GM12878 (cell line): Measurements from ENCODE around the gene DTD1.

Experiments used
- CEBPB ChIP-seq, 2 experiments: fragments of 150-350 bp in 1 of 2; IDR thresholded peaks; 2 replicates each; pipeline ENCODE4 v1.6.1; 2012 to 2014; ENCODE audit warnings: low read depth in 2 of 2, low read length in 2 of 2, borderline replicate concordance in 1 of 2, inconsistent platforms in 1 of 2
- CTCF ChIP-seq, 3 experiments: IDR thresholded peaks in 2 of 3; conservative IDR thresholded peaks in 1 of 3; 2 replicates each; pipeline ENCODE4 v1.5.1; 2011; ENCODE audit warnings: low read depth in 3 of 3, low read length in 3 of 3, mild to moderate bottlenecking in 3 of 3, control low read depth in 2 of 3, moderate library complexity in 2 of 3, inconsistent platforms in 1 of 3, mixed read lengths in 1 of 3; ENCODE audit not compliant: control insufficient read depth in 2 of 3, insufficient read depth in 1 of 3; ENCODE audit errors: extremely low read depth in 1 of 3
- EZH2 ChIP-seq: IDR thresholded peaks from 2 replicates; pipeline ENCODE4 v1.6.1; 2012; ENCODE audit warnings: low read depth, mild to moderate bottlenecking, control low read depth, inconsistent platforms, low read length, borderline replicate concordance; ENCODE audit not compliant: control insufficient read depth
- HDAC6 ChIP-seq: fragments of 200-600 bp; sonication (generic); IDR thresholded peaks from one replicate; pipeline ENCODE4 v1.8.0; 2017; ENCODE audit warnings: antibody characterized with exemption; ENCODE audit not compliant: unreplicated experiment
- POLR2A ChIP-seq: IDR thresholded peaks from 2 replicates; pipeline ENCODE4 v1.6.1; 2011; ENCODE audit warnings: low read depth, mild to moderate bottlenecking, low read length
- SUZ12 ChIP-seq: fragments of 200-600 bp; sonication (generic); IDR thresholded peaks from one replicate; pipeline ENCODE4 v1.6.1; 2018; ENCODE audit warnings: antibody characterized with exemption, mild to moderate bottlenecking; ENCODE audit not compliant: unreplicated experiment
- USF2 ChIP-seq: IDR thresholded peaks from 2 replicates; pipeline ENCODE4 v1.6.1; 2011; ENCODE audit warnings: low read depth, low read length, improper control_type of control experiment, borderline replicate concordance
- YY1 ChIP-seq: IDR thresholded peaks from 2 replicates; pipeline ENCODE4 v1.6.1; 2011; ENCODE audit warnings: low read depth, mild to moderate bottlenecking, low read length

GRCh38 chr20:18669241-18670019, 81.6 kb downstream of the DTD1 start:
- TF ChIP-seq EZH2 (no peak), YY1 (no peak), CEBPB (IDR thresholded peaks at IDR 0.05; ENCODE audit: borderline replicate concordance in 1 of 2, low read depth in 2 of 2, low read length in 2 of 2) (no peak), SUZ12 (no peak), CTCF (IDR thresholded peaks at IDR 0.05 in 2 of 3, conservative IDR thresholded peaks at IDR 0.05 in 1 of 3; ENCODE audit: control insufficient read depth in 2 of 3, extremely low read depth in 1 of 3, insufficient read depth in 1 of 3, low read depth in 3 of 3, low read length in 3 of 3) (no peak), HDAC6 (no peak), POLR2A (no peak), USF2 (no peak)
